Omental fat pad (tissue), 4 donors: ENCODE measurements around the gene PLA2G4B. TPM values are rescaled to one million over a fixed set of nuclear protein-coding genes. Genes with fewer than 3 reads are reported as not detected.

Experiments used
- ATAC-seq: fragments of 150-250 bp; one replicate; pipeline ENCODE4 v1.9.1; 2016; ENCODE audit warnings: mild to moderate bottlenecking, moderate library complexity; ENCODE audit not compliant: low FRiP score
- DNase-seq: peaks from one replicate; pipeline ENCODE4 v3.0.0-alpha.2; 2019; ENCODE audit warnings: low spot score
- CTCF ChIP-seq, 3 donors: fragments of 450-650 bp; IDR thresholded peaks; one replicate each; pipeline ENCODE4 v1.5.1; 2016 to 2017; ENCODE audit warnings: antibody characterized with exemption in 3 of 3, mild to moderate bottlenecking in 3 of 3, moderate library complexity in 2 of 3
- total RNA-seq, 4 donors: library from RNA; depleted of rRNA; stranded (reverse); fragments of >200 nt; gene quantifications; one replicate each; pipeline ENCODE4 v1.1.0, GENCODE V29; 2016

Gene PLA2G4B
- total RNA-seq, 4 donors from 2014 or later, result 1.1 to 13.6 (median 2.3) TPM

- ATAC-seq, result no peak
- no peak for DNase-seq
- TF ChIP-seq CTCF (IDR thresholded peaks at IDR 0.05), result no peak
Measured at GRCh38 chr15:41861736-41862356, 23.2 kb downstream of the PLA2G4B start.

- TF ChIP-seq CTCF (IDR thresholded peaks at IDR 0.05), result no peak
Measured at GRCh38 chr15:41862515-41863116, 24.0 kb downstream of the PLA2G4B start.

GRCh38 chr15:41865490-41866055 is 26.9 kb downstream of the PLA2G4B start:
- TF ChIP-seq CTCF (IDR thresholded peaks at IDR 0.05), result no peak
- ATAC-seq (no peak), DNase-seq (no peak)

More at GRCh38 chr15:41862515-41863116, 24.0 kb downstream of the PLA2G4B start:
- ATAC-seq (no peak), DNase-seq (no peak)

- DNase-seq (no peak), ATAC-seq (no peak)
- no peak for TF ChIP-seq CTCF (IDR thresholded peaks at IDR 0.05)
Measured at GRCh38 chr15:41866263-41866703, 27.6 kb downstream of the PLA2G4B start.

GRCh38 chr15:41866872-41867579 is 28.4 kb downstream of the PLA2G4B start:
- TF ChIP-seq CTCF (IDR thresholded peaks at IDR 0.05), result no peak
- ATAC-seq, result no peak
- no peak for DNase-seq

- no peak for TF ChIP-seq CTCF (IDR thresholded peaks at IDR 0.05)
- DNase-seq, result no peak
- ATAC-seq, result no peak
Measured at GRCh38 chr15:41868321-41868720, 29.7 kb downstream of the PLA2G4B start.
